GM23338 (cell line): ENCODE data around the gene CEACAM5.

Experiments used
- CTCF ChIP-seq, 2 experiments: fragments of 200-600 bp in 1 of 2; sonication (generic) in 1 of 2; conservative IDR thresholded peaks; 2 replicates each; pipeline versions ENCODE4 v1.5.1 to v1.6.1; 2016 to 2017; ENCODE audit warnings: antibody characterized with exemption in 2 of 2, low read depth in 2 of 2, mild to moderate bottlenecking in 2 of 2, moderate library complexity in 1 of 2
- EZH2 ChIP-seq: fragments of 200-600 bp; sonication (generic); IDR thresholded peaks from one replicate; pipeline ENCODE4 v1.8.0; 2017; ENCODE audit warnings: antibody characterized with exemption, mild to moderate bottlenecking, low read depth; ENCODE audit not compliant: unreplicated experiment
- NANOG ChIP-seq: IDR thresholded peaks from 2 replicates; pipeline ENCODE4 v1.6.1; 2016; ENCODE audit warnings: antibody characterized with exemption, borderline replicate concordance
- POLR2AphosphoS5 ChIP-seq: IDR thresholded peaks from 2 replicates; pipeline ENCODE4 v1.6.1; 2016; ENCODE audit warnings: antibody characterized with exemption, low read depth
- REST ChIP-seq: IDR thresholded peaks from one replicate; pipeline ENCODE4 v1.6.1; 2018; ENCODE audit warnings: antibody characterized with exemption; ENCODE audit not compliant: unreplicated experiment

- no peak for TF ChIP-seq POLR2AphosphoS5
- TF ChIP-seq NANOG, result no peak
- no peak for TF ChIP-seq CTCF (conservative IDR thresholded peaks at IDR 0.05; ENCODE audit: low read depth in 2 of 2)
- no peak for TF ChIP-seq EZH2
- no peak for TF ChIP-seq REST
Measured at GRCh38 chr19:41744850-41745249, 36.4 kb downstream of the CEACAM5 start.
